H9 (cell line): Measurements from ENCODE around the gene CNDP1. TPM values are rescaled to one million over a fixed set of nuclear protein-coding genes. Genes with fewer than 3 reads are reported as not detected.
A peak's percentile ranks its signal among the peaks of the same experiment; 100 is the strongest.

ENCODE experiments used
- DNase-seq: peaks from one replicate; pipeline ENCODE4 v3.0.0-alpha.2; 2017
- H2AFZ ChIP-seq: one replicate; pipeline ENCODE4 v1.6.1; 2013; ENCODE audit warnings: mild to moderate bottlenecking, low read length, control low read depth, moderate library complexity
- H2AK5ac ChIP-seq: 2 replicates; pipeline ENCODE4 v1.6.1; 2013; ENCODE audit warnings: low read length, control low read depth, mixed read lengths; ENCODE audit not compliant: insufficient read length
- H2BK120ac ChIP-seq: one replicate; pipeline ENCODE4 v1.6.1; 2013; ENCODE audit warnings: low read depth, mild to moderate bottlenecking, low read length, control low read depth, inconsistent platforms; ENCODE audit not compliant: poor library complexity, severe bottlenecking
- H2BK12ac ChIP-seq: 2 replicates; pipeline ENCODE4 v1.6.1; 2013; ENCODE audit warnings: low read length, control low read depth, mixed read lengths, low read depth; ENCODE audit not compliant: insufficient read length
- H2BK15ac ChIP-seq: 2 replicates; pipeline ENCODE4 v1.6.1; 2013; ENCODE audit warnings: low read depth, low read length, control low read depth
- H2BK20ac ChIP-seq: one replicate; pipeline ENCODE4 v1.6.1; 2013; ENCODE audit warnings: low read depth, mild to moderate bottlenecking, low read length, control low read depth, inconsistent platforms; ENCODE audit not compliant: poor library complexity, severe bottlenecking
- H2BK5ac ChIP-seq: 2 replicates; pipeline ENCODE4 v1.6.1; 2013; ENCODE audit warnings: low read length, control low read depth, mixed read lengths; ENCODE audit not compliant: insufficient read length
- H3K14ac ChIP-seq: 2 replicates; pipeline ENCODE4 v1.6.1; 2013; ENCODE audit warnings: low read length, control low read depth; ENCODE audit not compliant: insufficient read depth
- H3K18ac ChIP-seq: 2 replicates; pipeline ENCODE4 v1.6.1; 2013; ENCODE audit warnings: low read depth, mild to moderate bottlenecking, mixed read lengths, low read length, control low read depth; ENCODE audit not compliant: insufficient read length
- H3K23ac ChIP-seq: 2 replicates; pipeline ENCODE4 v1.6.1; 2013; ENCODE audit warnings: low read length, control low read depth, mixed read lengths, low read depth; ENCODE audit not compliant: insufficient read length
- H3K23me2 ChIP-seq: 2 replicates; pipeline ENCODE4 v1.6.1; 2013; ENCODE audit warnings: low read depth, mild to moderate bottlenecking, mixed read lengths, low read length, control low read depth; ENCODE audit not compliant: insufficient read length, poor library complexity, severe bottlenecking
- H3K27ac ChIP-seq: 2 replicates; pipeline ENCODE4 v1.5.1; 2013; ENCODE audit warnings: low read length, control low read depth, mixed read lengths, low read depth; ENCODE audit not compliant: insufficient read length
- H3K27me3 ChIP-seq: 2 replicates; pipeline ENCODE4 v1.6.1; 2013; ENCODE audit warnings: low read length, control low read depth, inconsistent platforms; ENCODE audit not compliant: insufficient read depth
- H3K4ac ChIP-seq: 2 replicates; pipeline ENCODE4 v1.6.1; 2013; ENCODE audit warnings: low read depth, mild to moderate bottlenecking, control low read depth, inconsistent platforms, low read length, moderate library complexity
- H3K4me1 ChIP-seq: 2 replicates; pipeline ENCODE4 v1.6.1; 2013; ENCODE audit warnings: low read length, control low read depth, inconsistent platforms; ENCODE audit not compliant: insufficient read depth
- H3K4me2 ChIP-seq: 2 replicates; pipeline ENCODE4 v1.6.1; 2013; ENCODE audit warnings: low read length, control low read depth, mixed read lengths; ENCODE audit not compliant: insufficient read length, insufficient read depth
- H3K56ac ChIP-seq: 2 replicates; pipeline ENCODE4 v1.6.1; 2013; ENCODE audit warnings: low read depth, mild to moderate bottlenecking, mixed read lengths, low read length, control low read depth; ENCODE audit not compliant: insufficient read length
- H3K79me1 ChIP-seq: 2 replicates; pipeline ENCODE4 v1.6.1; 2013; ENCODE audit warnings: low read depth, mild to moderate bottlenecking, moderate library complexity, low read length, control low read depth, inconsistent platforms; ENCODE audit not compliant: insufficient read depth, poor library complexity, severe bottlenecking
- H3K79me2 ChIP-seq: 2 replicates; pipeline ENCODE4 v1.6.1; 2013; ENCODE audit warnings: low read length, control low read depth, inconsistent platforms; ENCODE audit not compliant: insufficient read depth
- H3K9ac ChIP-seq: 2 replicates; pipeline ENCODE4 v1.6.1; 2013; ENCODE audit warnings: low read length, control low read depth, mixed read lengths; ENCODE audit not compliant: insufficient read length; ENCODE audit errors: extremely low read depth
- H3K9me3 ChIP-seq: one replicate; pipeline ENCODE4 v1.6.1; 2013; ENCODE audit warnings: low read depth, low read length, inconsistent platforms; ENCODE audit not compliant: control insufficient read depth
- H3T11ph ChIP-seq: one replicate; pipeline ENCODE4 v1.6.1; 2013; ENCODE audit warnings: mild to moderate bottlenecking, low read length, control low read depth, inconsistent platforms
- H4K20me1 ChIP-seq: one replicate; pipeline ENCODE4 v1.6.1; 2013; ENCODE audit not compliant: control insufficient read depth, insufficient read length, insufficient read depth
- H4K5ac ChIP-seq: 2 replicates; pipeline ENCODE4 v1.6.1; 2013; ENCODE audit warnings: low read depth, mild to moderate bottlenecking, mixed read lengths, low read length, control low read depth; ENCODE audit not compliant: insufficient read length
- H4K8ac ChIP-seq: replicated peaks from 2 replicates; pipeline ENCODE4 v1.6.1; 2013; ENCODE audit warnings: low read length, control low read depth, mixed read lengths, low read depth; ENCODE audit not compliant: insufficient read length
- H4K91ac ChIP-seq: 2 replicates; pipeline ENCODE4 v1.6.1; 2013; ENCODE audit warnings: low read depth, mild to moderate bottlenecking, moderate library complexity, mixed read lengths, low read length, control low read depth; ENCODE audit not compliant: insufficient read length
- H3K27ac Mint-ChIP-seq, 3 experiments: 2 replicates in 2 of 3; 3 replicates in 1 of 3; pipeline ENCODE4 v1.8.0; 2020 to 2021; ENCODE audit warnings: mixed read lengths in 3 of 3, mild to moderate bottlenecking in 1 of 3, moderate library complexity in 1 of 3
- H3K27me3 Mint-ChIP-seq: 2 replicates; pipeline ENCODE4 v1.8.0; 2021; ENCODE audit warnings: low read depth, mild to moderate bottlenecking, moderate library complexity, mixed read lengths
- H3K36me3 Mint-ChIP-seq, 3 experiments: 2 replicates in 2 of 3; 3 replicates in 1 of 3; pipeline ENCODE4 v1.8.0; 2020 to 2021; ENCODE audit warnings: low read depth in 3 of 3, mixed read lengths in 3 of 3; ENCODE audit not compliant: insufficient read depth in 1 of 3
- H3K4me1 Mint-ChIP-seq, 2 experiments: 2 replicates each; pipeline ENCODE4 v1.8.0; 2020; ENCODE audit warnings: mixed read lengths in 2 of 2
- H3K4me3 Mint-ChIP-seq, 2 experiments: 2 replicates in 1 of 2; 3 replicates in 1 of 2; pipeline ENCODE4 v1.8.0; 2020 to 2021; ENCODE audit warnings: mild to moderate bottlenecking in 2 of 2, mixed read lengths in 2 of 2, moderate library complexity in 1 of 2
- H3K9me3 Mint-ChIP-seq, 2 experiments: 2 replicates in 1 of 2; 3 replicates in 1 of 2; pipeline ENCODE4 v1.8.0; 2020; ENCODE audit warnings: mild to moderate bottlenecking in 2 of 2, mixed read lengths in 2 of 2, moderate library complexity in 1 of 2
- WGBS: extraction: QIAGEN DNeasy Blood & Tissue Kit; methylation state at CpG from one replicate; pipeline ENCODE4 v1.1.7; 2013; ENCODE audit warnings: missing lambda C conversion rate, low lambda C conversion rate, mixed read lengths; ENCODE audit not compliant: insufficient read length; ENCODE audit errors: extremely low coverage; 5-methylcytosine and 5-hydroxymethylcytosine counted together
- total RNA-seq: library from RNA; stranded (reverse); gene quantifications from 2 replicates; pipeline ENCODE4 v1.2.1, GENCODE V29; 2021
- TF ChIP-seq, protein P1 (sequence below): fragments of 200-600 bp; sonication (generic); conservative IDR thresholded peaks from 3 replicates; pipeline ENCODE4 v1.8.0; 2021; ENCODE audit warnings: antibody characterized with exemption, mild to moderate bottlenecking

The CNDP1 gene
- total RNA-seq, 1 experiment from 2014 or later, result not detected

- no peak overlapping the region for H4K5ac ChIP-seq
- no peak for DNase-seq
- no peak overlapping the region for H3T11ph ChIP-seq
- no peak overlapping the region for H2BK120ac ChIP-seq
- H3K27ac Mint-ChIP-seq, result peak overlapping the region in 1 of 3 experiments; percentile 53; a peak in 1 of 7 replicates
- H3K56ac ChIP-seq, result no peak overlapping the region
- no peaks in the 10 kb centered on the region for H4K20me1 ChIP-seq
- no peaks in the 10 kb centered on the region for H3K9me3 ChIP-seq
- H3K4me3 Mint-ChIP-seq, result no peak overlapping the region; a peak in 1 of 5 replicates
- H2BK12ac ChIP-seq, result no peak overlapping the region
- H4K91ac ChIP-seq, result no peak overlapping the region
- H2BK20ac ChIP-seq, result no peak overlapping the region
- no peaks in the 10 kb centered on the region for H3K23me2 ChIP-seq
- no peak overlapping the region for H3K23ac ChIP-seq
- H3K27ac ChIP-seq, result no peak overlapping the region
- H3K79me2 ChIP-seq, result no peaks in the 10 kb centered on the region
- H3K9ac ChIP-seq, result no peak overlapping the region
- H3K79me1 ChIP-seq, result no peaks in the 10 kb centered on the region
- H3K4me1 Mint-ChIP-seq, result no peaks in the 10 kb centered on the region
- no peak overlapping the region for H4K8ac ChIP-seq
- H3K27me3 Mint-ChIP-seq, result peaks cover 11% of the 10 kb centered on the region
- H3K14ac ChIP-seq, result no peak overlapping the region
- no peak overlapping the region for H2AFZ ChIP-seq
- H2AK5ac ChIP-seq, result no peak overlapping the region
- H3K4me1 ChIP-seq, result no peaks in the 10 kb centered on the region
- no peak overlapping the region for H2BK15ac ChIP-seq
- WGBS, result no CpG with 5 or more reads among the region's 20 CpGs
- no peak overlapping the region for H3K4ac ChIP-seq
- peaks cover 5 to 13% of the 10 kb centered on the region in 2 experiments; a peak in 4 of 5 replicates for H3K9me3 Mint-ChIP-seq
- TF ChIP-seq, protein P1, sequence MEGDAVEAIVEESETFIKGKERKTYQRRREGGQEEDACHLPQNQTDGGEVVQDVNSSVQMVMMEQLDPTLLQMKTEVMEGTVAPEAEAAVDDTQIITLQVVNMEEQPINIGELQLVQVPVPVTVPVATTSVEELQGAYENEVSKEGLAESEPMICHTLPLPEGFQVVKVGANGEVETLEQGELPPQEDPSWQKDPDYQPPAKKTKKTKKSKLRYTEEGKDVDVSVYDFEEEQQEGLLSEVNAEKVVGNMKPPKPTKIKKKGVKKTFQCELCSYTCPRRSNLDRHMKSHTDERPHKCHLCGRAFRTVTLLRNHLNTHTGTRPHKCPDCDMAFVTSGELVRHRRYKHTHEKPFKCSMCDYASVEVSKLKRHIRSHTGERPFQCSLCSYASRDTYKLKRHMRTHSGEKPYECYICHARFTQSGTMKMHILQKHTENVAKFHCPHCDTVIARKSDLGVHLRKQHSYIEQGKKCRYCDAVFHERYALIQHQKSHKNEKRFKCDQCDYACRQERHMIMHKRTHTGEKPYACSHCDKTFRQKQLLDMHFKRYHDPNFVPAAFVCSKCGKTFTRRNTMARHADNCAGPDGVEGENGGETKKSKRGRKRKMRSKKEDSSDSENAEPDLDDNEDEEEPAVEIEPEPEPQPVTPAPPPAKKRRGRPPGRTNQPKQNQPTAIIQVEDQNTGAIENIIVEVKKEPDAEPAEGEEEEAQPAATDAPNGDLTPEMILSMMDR, result no peak
- H3K27me3 ChIP-seq, result no peaks in the 10 kb centered on the region
- H3K18ac ChIP-seq, result no peak overlapping the region
- H3K36me3 Mint-ChIP-seq, result no peaks in the 10 kb centered on the region; a peak in 1 of 7 replicates
- no peak overlapping the region for H3K4me2 ChIP-seq
- H2BK5ac ChIP-seq, result no peak overlapping the region
Observed at GRCh38 chr18:74540652-74541421, 6.5 kb downstream of the CNDP1 start.
